HG02763 (cell line): ENCODE data around the gene CCDC187.

Source experiments
- ATAC-seq: cut with Tn5 transposase; IDR thresholded peaks from one replicate; pipeline ENCODE4 v1.9.1; 2021; ENCODE audit warnings: mild to moderate bottlenecking, moderate library complexity; ENCODE audit not compliant: unreplicated experiment

CCDC187 gene

DNA sequence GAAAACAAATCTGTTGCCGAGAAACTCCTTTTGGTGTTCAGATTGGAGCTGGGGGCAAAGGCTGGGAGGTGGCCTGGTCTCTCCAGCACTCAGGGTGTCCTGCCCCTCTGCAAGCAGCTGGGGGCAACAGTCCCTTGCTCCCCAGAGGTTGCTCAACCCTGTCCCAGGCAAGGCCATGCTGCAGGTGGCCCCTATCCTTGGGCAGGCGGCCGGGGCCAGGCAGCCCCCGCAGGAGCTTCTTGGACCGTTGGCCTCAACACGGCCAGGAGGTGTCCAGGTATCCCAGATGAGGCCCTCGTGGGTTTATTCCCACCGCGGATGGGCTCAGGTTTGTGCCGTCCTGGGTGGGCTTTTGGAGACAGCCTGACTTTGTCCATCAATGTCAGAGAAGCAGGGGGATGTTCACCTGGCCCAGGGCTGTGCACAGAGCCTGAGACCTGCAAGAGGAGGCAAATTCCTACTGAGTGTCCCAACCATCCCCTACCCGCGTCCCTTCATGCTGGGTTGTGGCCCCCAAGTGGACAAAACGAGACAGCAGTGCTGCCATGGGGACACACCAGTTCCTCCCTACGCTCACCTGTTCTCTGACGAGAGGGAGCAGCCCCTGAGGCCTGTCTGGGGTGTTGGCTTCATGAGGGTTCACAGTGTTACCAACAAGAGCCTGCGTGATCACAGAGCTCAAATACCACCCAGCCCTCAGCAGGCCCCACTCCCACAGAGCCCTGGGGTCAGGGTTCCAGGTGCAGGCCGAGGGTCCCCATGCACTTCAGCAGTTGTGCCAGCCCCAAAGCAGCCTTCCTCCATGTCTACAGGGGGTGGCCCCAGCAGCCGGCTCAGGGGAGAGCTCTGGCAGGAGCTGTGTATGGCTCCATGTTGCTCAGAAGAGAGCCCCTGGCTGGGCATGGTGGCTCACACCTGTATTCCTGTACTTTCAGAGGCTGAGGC is 9.5 kb upstream of the CCDC187 start:
- ATAC-seq: no peak

DNA sequence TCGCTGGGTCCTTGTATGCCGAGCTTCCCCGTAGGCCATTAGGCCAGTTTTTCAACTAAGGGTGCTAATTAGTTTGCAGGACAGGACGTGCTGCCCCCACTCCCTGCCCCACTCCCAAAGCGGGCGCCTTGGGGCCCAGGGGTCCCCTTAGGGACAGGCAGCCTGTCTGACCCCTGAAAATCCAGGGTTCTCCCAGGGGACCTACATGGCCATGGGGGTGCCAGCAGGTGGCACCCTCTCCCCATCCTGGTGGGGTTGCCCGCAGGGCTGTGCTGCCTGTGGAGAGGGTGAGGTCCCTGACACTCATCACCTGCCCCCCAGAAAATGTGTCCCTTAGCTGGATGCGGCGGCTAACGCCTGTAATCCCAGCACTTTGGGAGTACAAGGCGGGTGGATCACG is 8.5 kb upstream of the CCDC187 start:
- ATAC-seq: no peak

DNA sequence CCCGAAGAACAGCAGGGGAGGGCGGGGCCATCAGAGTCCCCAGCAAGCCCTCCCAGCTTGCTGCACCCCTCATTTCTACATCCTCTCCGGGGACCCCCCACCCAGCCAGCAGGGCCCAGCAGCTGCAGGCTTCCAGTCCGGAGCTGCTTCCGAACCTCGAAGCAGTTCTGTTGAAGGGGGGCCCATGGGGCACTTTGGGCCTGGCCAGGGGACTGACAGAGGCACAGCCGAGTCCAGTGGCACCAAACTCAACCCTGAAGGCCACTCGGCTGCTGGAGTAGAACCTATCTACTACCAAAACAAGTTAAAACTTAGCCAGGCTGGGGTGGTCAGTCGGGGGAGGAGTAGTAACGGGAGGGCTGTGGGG is 8.1 kb upstream of the CCDC187 start:
- ATAC-seq: no peak

DNA sequence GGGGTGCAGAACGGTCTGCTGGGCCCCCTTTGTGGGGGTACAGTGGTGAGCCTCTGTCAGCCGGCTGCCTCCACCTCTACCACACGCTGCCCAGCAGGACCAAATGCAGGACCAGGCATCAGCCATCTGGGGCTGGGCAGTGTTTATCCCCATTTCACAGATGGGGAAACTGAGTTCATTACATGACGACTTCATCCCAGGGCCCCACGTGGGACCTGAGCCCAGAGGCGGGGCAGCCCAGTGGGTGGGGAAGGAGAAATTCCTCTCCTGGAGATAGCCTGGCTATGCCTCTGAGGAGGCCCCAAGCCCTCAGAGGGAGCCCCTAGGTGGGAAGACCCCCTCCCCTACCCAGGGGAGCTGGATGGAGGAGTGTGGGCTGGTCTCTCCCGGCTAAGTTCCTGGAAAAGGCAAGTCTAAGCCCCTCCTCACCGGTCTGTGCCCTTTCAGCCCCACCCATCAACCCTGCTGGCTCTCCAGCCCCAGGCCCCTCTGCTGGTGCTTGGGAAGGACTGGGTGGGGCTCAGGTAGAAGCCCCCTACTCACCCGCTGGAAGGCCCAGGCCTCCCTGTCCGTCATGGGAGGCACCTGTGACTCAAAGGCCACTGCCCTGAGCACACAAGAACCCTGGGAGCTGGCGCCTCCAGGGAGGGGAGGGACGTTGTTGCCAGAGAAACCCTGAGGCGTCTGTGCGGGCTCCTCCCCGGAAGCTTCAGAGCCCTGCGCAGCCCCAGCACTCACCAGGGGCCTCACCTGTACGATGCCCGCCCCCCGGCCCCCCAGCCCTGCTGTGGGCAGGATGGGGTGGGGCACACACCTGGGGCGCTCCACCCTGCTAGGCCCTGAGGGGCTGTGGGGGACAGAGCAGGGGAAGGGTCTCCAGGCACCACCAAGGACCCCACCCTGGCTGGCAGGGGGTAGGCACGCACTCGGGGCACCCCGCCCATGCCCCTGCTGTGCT is 7.4 kb upstream of the CCDC187 start:
- no peak for ATAC-seq

DNA sequence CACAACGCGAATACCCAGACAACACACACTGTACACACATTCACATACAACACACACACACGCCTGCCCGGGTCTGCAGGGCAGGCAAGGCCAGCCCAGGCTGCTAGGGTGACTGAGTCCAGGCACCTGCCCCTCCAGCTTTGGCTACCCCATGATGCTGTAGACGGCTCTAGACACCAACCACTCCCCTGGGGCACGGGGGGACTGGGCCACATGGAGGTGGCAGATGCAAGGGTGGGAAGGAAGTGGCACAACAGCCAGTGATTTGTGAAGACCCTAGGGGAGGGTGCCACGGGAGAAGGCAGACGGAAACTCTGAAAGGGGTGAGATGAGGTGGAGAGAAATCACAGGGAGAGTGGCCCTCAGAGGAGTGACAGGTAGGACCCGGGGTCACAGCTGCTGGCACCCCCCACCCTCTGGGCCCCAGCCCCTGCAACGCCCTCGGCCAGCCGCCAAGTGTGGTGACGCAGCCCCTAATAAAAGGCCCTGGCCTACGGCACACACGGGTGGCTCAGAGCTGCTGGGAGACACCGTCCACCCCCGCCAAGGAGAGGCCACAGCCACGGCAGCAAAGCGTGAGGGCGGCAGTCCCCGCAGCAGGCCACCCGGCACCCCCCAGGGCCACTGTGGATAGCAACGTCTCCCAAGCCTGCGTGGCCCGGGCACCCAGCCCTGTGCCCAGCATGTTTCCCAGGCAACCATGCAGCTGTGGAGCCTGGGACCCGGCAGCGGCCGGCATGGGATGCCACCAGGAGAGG is 6.6 kb upstream of the CCDC187 start:
- ATAC-seq: no peak

DNA sequence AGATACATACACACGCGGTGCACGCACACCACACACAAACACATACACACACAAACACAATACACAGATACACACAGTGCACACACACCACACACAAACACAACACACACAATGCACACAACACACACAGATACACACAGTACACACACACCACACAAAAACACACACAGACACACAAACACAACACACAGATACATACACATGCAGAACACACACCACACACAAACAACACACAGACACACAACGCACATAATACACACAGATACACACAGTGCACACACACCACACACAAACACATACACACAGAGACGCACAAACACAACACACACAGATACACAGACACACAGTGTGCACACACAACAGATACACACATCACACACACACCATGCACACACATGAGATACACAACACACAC is 5.9 kb upstream of the CCDC187 start:
- no peak for ATAC-seq

DNA sequence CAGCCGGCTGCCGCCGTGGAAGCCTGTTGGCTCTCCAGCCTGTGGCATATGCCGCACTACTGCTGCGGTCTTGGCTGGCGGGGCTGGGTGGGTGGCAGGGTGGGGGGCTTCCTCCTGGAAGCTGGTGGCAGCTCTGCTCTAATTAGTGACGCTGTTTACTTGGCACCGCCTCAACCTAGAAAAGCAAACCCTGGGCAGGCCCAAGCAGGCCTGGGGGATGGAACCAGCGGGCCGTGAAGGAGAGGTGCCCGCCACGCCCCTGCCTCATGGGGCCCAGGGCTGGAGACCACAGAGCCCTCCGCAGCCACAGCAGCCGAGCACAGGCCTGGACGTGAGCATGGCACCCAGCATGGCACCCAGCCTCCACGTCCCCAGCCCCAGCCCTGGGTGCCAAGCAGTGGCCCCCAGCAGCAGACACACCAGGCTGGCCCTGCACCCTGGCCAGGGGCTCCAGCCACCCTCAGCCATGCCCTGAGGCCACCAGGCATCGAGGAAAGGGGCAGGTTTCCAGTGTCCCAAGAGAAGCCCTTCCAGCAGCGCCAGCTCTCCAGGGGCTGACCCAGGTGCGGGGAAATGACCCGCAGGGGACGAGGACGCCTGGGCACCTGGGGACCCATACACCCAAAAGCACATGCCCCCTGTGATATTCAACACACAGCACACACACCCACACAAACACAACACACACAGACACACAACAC is 5.4 kb upstream of the CCDC187 start:
- ATAC-seq: no peak

DNA sequence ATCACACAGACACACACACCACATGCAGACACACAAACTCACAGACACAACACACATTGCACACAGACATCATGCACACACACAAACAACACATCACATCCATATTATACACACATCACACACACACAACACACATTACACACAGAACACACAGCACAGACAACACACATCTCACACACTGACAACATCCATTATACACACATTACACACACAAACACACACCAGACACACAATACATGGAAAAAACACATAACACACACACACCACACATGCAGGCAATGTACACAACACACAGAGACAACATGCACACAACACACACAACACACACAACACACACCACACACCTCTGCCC is 4.8 kb upstream of the CCDC187 start:
- ATAC-seq: no peak

DNA sequence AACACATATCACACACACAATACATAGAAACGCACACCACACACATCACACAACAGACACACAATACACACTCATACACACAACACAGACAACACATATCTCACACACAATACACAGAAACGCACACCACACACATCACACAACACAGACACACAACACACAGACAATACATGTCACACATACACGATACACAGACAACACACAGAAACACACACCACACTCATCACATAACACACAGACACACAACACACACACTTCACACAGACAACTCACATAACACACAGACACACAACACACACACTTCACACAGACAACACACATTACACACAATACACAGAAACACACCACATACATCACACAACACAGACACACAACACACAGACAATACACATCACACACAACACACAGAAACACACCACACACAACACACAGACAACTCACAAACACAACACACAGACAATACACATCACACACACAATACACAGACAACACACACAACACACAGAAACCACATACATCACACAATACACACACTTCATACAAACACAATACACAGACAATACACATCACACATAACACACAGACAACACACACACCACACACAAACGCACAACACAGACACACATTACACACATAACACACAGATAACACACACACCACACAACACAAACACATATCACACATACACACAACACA is 4.3 kb upstream of the CCDC187 start:
- no peak for ATAC-seq

DNA sequence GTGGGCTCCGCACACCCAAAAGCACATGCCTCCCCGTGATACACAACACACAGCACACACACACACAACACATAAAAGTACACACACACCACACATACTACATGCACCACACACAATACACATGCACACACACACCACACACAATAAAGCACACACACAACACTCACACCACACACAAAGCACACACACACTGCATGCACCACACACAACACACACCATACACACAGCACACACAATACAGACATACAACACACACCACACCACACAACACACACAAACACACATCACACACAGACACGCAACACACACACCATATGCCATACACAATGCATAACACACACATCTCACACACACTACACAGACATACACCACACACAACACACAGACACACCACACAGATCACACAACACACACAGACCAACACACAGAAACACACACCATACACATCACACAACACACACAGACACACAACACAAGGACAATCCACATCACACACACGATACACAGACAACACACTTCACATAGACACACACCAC is 3.4 kb upstream of the CCDC187 start:
- no peak for ATAC-seq

DNA sequence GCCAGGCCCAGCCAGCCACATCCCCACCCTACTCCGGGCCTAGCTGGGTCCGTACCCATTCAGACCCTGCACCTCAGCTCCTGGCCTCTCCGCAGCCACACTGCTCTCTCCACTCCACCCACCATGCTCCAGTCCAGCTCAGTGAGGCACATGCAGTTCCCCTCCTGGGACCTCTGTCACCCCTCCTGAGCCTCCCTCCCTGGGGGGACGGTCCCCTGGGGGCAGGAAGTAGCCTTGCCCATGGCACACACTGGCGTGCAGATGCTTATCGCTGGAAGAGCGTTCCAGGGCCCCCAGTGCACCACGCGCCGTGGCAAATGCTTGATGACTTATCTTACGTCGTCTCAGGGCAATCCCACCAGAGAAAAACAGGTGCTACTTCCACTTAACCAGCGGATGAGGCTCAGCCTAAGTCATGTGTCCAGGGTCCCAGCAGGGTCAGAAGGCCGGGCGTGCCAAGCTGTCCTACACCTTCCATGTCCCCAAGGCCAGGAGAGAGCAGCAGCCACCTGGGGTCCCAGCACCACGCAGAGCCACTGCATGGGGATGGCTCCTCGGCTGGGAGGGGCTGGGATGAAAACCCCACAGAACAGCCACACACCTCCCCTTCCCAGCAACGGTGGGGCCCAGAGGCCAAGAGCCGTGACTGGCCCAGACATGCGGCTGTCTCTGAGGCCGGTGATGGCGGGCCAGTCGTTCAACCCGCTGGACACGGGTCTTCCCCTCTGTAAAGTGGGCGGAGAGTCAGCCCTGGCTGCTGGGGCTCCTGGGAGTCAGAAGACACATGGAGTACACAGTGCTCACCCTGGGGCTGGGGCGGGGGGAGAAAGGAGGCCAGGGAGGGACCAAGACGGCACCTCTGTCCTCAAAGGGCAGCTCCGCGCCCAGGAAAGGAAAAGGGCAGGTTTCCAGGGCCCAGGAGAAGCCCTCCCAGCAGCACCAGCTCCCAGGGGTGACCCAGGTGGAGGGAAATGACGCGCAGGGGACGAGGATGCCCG is 2.6 kb upstream of the CCDC187 start:
- ATAC-seq: no peak

DNA sequence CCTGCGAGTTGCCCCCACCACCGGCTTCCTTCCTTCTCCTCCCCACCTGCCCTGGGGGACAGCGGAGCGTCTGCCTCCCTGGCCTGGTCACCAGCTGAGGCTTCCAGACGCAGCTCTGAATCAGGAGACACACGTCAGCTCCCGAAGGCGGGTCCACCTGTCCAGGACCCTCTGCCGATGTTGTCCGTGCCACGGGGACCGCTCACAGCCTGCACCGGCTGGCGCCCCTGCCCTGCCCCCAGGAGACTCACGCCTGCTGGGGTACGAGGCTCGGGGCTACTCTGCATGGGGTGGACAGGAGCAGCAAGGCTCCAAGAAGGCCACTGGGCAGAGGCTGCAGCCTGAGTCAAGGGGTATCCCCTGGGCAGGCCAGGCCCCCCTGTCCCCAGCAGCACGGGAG is 1.9 kb upstream of the CCDC187 start:
- ATAC-seq: no peak

DNA sequence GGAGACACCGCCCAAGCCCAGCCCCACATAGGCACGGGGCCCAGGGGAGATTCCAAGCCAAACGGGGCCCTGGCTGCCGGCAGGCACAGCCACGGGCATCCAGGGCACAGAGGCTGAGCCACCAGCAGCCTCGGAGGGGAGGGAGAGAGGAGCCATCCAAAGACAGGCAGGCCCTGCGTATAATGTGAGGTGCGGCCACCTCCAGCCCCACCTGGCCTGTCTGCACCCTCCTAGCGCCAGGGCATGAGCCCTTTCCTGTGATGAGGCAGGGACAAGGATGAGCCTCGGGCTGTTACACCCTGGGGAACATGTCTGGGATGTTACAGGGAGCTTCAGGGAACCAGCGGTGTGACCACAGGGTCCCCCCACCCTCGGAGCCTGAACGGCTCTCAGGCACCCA is 1.1 kb upstream of the CCDC187 start:
- no peak for ATAC-seq

DNA sequence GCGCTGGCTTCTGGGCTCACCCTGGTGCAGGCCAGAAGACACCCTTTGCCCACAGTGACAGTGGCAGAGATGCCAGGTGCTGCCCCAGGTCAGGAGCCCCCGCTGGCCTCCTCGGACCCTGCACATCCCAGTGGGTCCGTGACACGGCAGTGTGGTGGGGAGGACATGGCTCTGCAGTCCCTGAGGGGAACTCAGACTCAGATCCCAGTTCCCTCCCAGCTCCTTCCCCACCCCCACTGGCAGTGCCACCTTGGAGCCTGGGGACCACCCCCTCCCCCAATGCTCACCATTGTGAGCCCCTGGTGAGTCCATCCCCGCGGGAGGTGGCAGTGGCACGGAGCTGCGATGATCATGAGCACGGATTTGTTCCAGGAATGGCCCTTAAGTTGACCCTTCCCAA is 562 bp upstream of the CCDC187 start:
- no peak for ATAC-seq

DNA sequence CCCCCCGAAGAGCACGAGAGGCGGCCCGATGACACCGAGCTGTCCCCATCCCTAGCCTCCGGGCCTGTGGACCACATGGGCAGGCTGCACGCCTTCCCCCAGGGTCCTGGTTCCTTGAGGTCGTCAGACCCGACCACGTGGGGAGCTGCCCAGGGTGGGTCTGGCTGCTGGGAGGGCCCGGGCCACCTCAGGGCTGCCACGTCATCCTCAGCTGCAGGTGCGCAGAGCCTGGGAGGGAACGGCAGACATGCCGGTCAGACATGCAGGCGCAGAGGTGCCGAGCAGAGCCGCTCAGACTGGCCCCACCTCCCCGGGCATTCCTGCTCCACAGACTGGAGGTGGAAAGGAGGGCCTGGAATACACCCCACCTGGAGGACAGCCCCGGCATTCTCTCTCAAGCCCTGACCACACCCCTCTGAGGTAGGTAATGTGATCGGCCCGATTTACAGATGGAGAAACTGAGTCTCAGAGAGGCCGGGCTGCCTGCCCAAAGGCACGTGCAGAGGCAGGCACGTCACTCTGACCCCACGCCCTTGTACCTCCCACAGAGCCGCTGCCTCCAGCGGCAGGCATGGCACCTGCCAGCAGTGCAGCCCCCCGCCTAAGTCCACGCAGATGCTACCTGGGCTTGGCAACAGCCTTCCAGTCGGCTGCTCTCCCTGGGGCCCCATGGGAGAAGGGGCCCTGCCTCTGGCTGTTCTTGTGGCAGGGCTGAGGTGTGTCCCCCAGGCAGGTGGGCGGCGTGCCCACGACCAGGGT is 649 bp downstream of the CCDC187 start:
- no peak for ATAC-seq

DNA sequence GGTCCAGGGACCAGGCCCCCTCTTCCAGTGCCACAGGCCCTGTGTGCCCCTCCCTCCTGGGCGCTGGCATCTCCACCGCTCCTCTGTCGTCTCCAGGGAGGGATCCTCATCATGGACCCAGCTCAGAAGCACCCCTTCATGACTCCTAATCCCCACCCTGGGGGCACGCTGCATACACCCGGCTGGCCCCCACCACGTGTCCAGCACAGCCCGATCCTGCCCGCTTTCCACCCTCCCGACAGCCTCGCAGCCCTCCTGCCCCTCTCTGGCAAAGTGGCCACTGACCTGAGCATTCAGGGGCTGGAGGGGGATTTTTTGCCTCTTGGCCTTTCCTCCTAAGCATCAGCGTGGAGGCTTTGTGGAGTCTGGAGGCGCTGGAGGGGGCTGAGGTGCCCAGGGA is 1.4 kb downstream of the CCDC187 start:
- ATAC-seq: no peak

DNA sequence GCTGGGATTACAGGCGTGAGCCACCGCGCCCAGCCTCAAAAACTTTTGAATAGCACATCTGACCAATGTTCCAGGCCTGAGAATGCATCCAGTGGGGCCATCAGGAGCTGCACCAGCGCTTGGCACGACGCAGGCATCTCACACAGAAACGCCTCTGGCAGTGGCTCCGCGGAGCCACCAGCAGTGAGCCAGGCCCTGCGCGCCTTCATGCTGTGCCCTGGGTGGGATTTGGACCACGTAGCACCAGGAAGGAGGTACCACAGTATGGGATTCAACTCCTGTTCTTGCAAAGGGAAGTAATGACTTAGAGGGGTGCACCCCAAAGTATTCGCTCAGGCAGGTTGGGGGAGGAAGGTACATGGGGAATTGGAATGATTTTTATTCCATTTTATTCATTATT is 3.0 kb downstream of the CCDC187 start:
- ATAC-seq: no peak

DNA sequence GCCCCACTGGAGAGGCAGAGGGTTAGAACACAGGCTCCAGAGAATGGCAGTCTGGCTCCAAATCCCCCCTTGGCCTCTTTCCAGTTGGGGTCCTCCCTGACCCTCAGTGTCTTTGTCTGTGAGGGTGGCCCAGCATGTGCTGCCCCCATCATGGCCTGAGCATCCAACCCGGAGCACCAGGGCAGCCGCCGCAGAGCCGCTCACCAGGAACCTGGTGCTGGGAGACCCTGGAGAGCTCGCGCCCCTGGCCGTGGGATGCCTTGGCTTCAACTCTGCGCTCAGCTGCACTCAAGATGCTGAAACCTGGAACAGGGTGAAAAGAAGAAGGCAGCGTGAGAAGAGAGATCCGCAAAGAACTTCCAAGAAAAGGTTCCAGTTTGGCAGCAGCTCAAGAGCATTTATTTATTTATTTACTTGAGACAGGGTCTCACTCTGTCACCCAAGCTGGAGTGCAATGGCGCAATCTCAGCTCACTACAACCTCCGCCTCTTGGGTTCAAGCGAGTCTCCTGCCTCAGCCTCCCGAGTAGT is 3.8 kb downstream of the CCDC187 start:
- no peak for ATAC-seq
